ENCODE measurements around the gene TMEM147.

Gene TMEM147

DNA sequence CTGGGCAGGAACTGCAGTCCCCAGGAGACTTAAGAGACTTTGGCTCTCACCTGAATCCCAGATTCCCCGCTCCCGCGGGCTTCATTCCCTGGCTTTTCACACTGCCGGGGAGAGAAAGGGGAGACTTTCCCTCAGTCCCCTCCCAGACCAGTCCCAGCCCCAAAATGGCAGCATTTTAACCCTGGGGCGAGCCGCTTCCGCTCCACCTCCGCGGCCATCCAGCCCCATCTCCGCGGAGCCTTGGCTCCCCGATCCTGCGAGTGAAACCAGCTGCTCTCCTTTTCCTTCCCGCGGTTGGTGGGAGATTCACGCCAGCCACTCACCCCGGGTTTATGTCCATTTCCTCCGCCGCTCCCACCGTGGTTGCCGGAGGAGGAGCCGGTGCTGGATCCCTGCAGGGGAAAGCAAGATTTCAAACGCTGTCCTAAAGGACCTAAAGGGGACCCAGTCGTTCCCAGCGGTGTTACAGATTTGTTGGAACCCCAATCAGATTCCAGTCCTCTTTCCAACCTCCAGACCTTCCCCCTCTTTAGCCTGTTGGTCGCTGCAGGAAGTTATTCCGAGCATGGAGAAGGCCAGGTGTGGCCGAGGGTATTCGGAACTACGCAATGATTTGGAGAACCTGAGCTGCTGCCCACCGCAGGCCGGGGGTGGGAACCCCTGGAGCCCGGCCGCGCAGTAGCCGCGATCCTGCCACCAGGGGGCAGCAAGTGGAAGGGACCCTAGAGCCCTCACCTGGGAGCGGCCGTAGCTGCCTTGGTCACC is 35.4 kb upstream of the TMEM147 start (continued):
- no peak for TF ChIP-seq ZNF239 (tag by site-specific recombination; IDR thresholded peaks at IDR 0.05)
- TF ChIP-seq ZBTB26 (tag by site-specific recombination; optimal IDR thresholded peaks at IDR 0.05), result peak; percentile 45
- no peak for TF ChIP-seq ZNF48 (tag by site-specific recombination; IDR thresholded peaks at IDR 0.05)
- TF ChIP-seq ZNF214 (tag by site-specific recombination; IDR thresholded peaks at IDR 0.05; ENCODE audit: borderline replicate concordance), result no peak
- peak; percentile 90 for TF ChIP-seq ZNF324 (tag by site-specific recombination; IDR thresholded peaks at IDR 0.05)
- peak; percentile 59 for TF ChIP-seq ZNF76 (tag by site-specific recombination; IDR thresholded peaks at IDR 0.05; ENCODE audit: borderline replicate concordance, low read depth)
- peak; percentile 77 for TF ChIP-seq IKZF3 (tag by site-specific recombination; IDR thresholded peaks at IDR 0.05)
- peak; percentile 99 for TF ChIP-seq PRDM1 (tag by site-specific recombination; IDR thresholded peaks at IDR 0.05)
- TF ChIP-seq HOXA7 (CRISPR knock-in tag; IDR thresholded peaks at IDR 0.05; ENCODE audit: borderline replicate concordance), result no peak
- TF ChIP-seq ZNF529 (tag by site-specific recombination; IDR thresholded peaks at IDR 0.05; ENCODE audit: insufficient replicate concordance), result no peak
- TF ChIP-seq ZNF112 (tag by site-specific recombination; IDR thresholded peaks at IDR 0.05), result no peak
- no peak for TF ChIP-seq ZNF768 (tag by site-specific recombination; IDR thresholded peaks at IDR 0.05)
- no peak for TF ChIP-seq ZNF426 (tag by site-specific recombination; IDR thresholded peaks at IDR 0.05)
- TF ChIP-seq SCRT2 (tag by site-specific recombination; IDR thresholded peaks at IDR 0.05), result peak; percentile 91
- peak; percentile 87 for TF ChIP-seq ZBTB20 (tag by site-specific recombination; IDR thresholded peaks at IDR 0.05)
- TF ChIP-seq BCL11A (tag by site-specific recombination; IDR thresholded peaks at IDR 0.05; ENCODE audit: low read depth), result peak; percentile 86; the same call in 1 of the 2 replicates
- TF ChIP-seq ZBTB48 (tag by site-specific recombination; IDR thresholded peaks at IDR 0.05), result peak; percentile 90
- TF ChIP-seq, protein P1, sequence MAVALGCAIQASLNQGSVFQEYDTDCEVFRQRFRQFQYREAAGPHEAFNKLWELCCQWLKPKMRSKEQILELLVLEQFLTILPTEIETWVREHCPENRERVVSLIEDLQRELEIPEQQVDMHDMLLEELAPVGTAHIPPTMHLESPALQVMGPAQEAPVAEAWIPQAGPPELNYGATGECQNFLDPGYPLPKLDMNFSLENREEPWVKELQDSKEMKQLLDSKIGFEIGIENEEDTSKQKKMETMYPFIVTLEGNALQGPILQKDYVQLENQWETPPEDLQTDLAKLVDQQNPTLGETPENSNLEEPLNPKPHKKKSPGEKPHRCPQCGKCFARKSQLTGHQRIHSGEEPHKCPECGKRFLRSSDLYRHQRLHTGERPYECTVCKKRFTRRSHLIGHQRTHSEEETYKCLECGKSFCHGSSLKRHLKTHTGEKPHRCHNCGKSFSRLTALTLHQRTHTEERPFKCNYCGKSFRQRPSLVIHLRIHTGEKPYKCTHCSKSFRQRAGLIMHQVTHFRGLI (tag by site-specific recombination; IDR thresholded peaks at IDR 0.05), result peak; percentile 72
- TF ChIP-seq ZNF488 (tag by site-specific recombination; IDR thresholded peaks at IDR 0.05), result no peak
- TF ChIP-seq ZNF354C (tag by site-specific recombination; IDR thresholded peaks at IDR 0.05; ENCODE audit: borderline replicate concordance, low read depth), result no peak
- no peak for TF ChIP-seq ZNF138 (tag by site-specific recombination; IDR thresholded peaks at IDR 0.05; ENCODE audit: borderline replicate concordance)
- TF ChIP-seq GLIS2 (tag by site-specific recombination; IDR thresholded peaks at IDR 0.05), result peak; percentile 100
- no peak for TF ChIP-seq ZNF350 (tag by site-specific recombination; IDR thresholded peaks at IDR 0.05)
- TF ChIP-seq PATZ1 (tag by site-specific recombination; IDR thresholded peaks at IDR 0.05), result peak; percentile 95
- no peak for TF ChIP-seq ZNF664 (tag by site-specific recombination; IDR thresholded peaks at IDR 0.05)
- TF ChIP-seq ZBTB1 (tag by site-specific recombination; IDR thresholded peaks at IDR 0.05), result no peak
- no peak for TF ChIP-seq ZNF510 (tag by site-specific recombination; IDR thresholded peaks at IDR 0.05; ENCODE audit: insufficient replicate concordance)
- TF ChIP-seq ZNF629 (tag by site-specific recombination; IDR thresholded peaks at IDR 0.05), result peak; percentile 94
- peak; percentile 81 for TF ChIP-seq ZNF223 (tag by site-specific recombination; IDR thresholded peaks at IDR 0.05)
- TF ChIP-seq ZNF404 (tag by site-specific recombination; IDR thresholded peaks at IDR 0.05), result no peak
- TF ChIP-seq, protein P2, sequence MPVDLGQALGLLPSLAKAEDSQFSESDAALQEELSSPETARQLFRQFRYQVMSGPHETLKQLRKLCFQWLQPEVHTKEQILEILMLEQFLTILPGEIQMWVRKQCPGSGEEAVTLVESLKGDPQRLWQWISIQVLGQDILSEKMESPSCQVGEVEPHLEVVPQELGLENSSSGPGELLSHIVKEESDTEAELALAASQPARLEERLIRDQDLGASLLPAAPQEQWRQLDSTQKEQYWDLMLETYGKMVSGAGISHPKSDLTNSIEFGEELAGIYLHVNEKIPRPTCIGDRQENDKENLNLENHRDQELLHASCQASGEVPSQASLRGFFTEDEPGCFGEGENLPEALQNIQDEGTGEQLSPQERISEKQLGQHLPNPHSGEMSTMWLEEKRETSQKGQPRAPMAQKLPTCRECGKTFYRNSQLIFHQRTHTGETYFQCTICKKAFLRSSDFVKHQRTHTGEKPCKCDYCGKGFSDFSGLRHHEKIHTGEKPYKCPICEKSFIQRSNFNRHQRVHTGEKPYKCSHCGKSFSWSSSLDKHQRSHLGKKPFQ (tag by site-specific recombination; IDR thresholded peaks at IDR 0.05), result peak; percentile 89
- peak; percentile 96 for TF ChIP-seq ZBTB17 (tag by site-specific recombination; IDR thresholded peaks at IDR 0.05)

Data from HEK293 (cell line).